ENCODE results near the gene BEND4. TPM values are rescaled to one million over a fixed set of nuclear protein-coding genes. Genes with fewer than 3 reads are reported as not detected.

The BEND4 gene
- total RNA-seq, 3 donors from 2014 or later = 0.14 to 0.51 (median 0.19) TPM

GRCh38 chr4:42083816-42084215 is 68.6 kb downstream of the BEND4 start:
- H3K4me1 ChIP-seq (ENCODE audit: low read depth) = no peaks in the 10 kb centered on the region
- no peak for ATAC-seq
- no peaks in the 10 kb centered on the region for H3K36me3 ChIP-seq (ENCODE audit: low read depth)
- no peak overlapping the region for H3K4me3 ChIP-seq
- no peak for TF ChIP-seq CTCF (IDR thresholded peaks at IDR 0.05)
- no peak for DNase-seq
- no peaks in the 10 kb centered on the region for H3K9me3 ChIP-seq
- intact Hi-C loops (cut with DNase I, micrococcal nuclease) = no loop called here

- intact Hi-C loops (cut with DNase I, micrococcal nuclease) = no loop called here
- ATAC-seq (no peak), DNase-seq (no peak)
- Histone ChIP-seq H3K36me3 (ENCODE audit: low read depth) (no peaks in the 10 kb centered on the region), H3K4me1 (ENCODE audit: low read depth) (no peaks in the 10 kb centered on the region), H3K9me3 (no peaks in the 10 kb centered on the region), H3K4me3 (no peak overlapping the region)
- no peak for TF ChIP-seq CTCF (IDR thresholded peaks at IDR 0.05)
Observed at GRCh38 chr4:42080306-42080705, 72.1 kb downstream of the BEND4 start.

GRCh38 chr4:42078184-42078801 is 74.2 kb downstream of the BEND4 start:
- no peak for TF ChIP-seq CTCF (IDR thresholded peaks at IDR 0.05)
- ATAC-seq = no peak
- intact Hi-C loops (cut with DNase I, micrococcal nuclease) = no loop called here

GRCh38 chr4:42074294-42074693 is 78.2 kb downstream of the BEND4 start:
- TF ChIP-seq CTCF (IDR thresholded peaks at IDR 0.05) = no peak
- Histone ChIP-seq H3K4me1 (ENCODE audit: low read depth) (no peaks in the 10 kb centered on the region), H3K36me3 (ENCODE audit: low read depth) (no peaks in the 10 kb centered on the region), H3K9me3 (no peaks in the 10 kb centered on the region), H3K4me3 (no peak overlapping the region)
- ATAC-seq = no peak
- intact Hi-C loops (cut with DNase I, micrococcal nuclease) = no loop called here
- no peak for DNase-seq

More at GRCh38 chr4:42078184-42078801, 74.2 kb downstream of the BEND4 start:
- Histone ChIP-seq H3K4me3 (no peak overlapping the region), H3K36me3 (ENCODE audit: low read depth) (no peaks in the 10 kb centered on the region), H3K9me3 (no peaks in the 10 kb centered on the region), H3K4me1 (ENCODE audit: low read depth) (no peaks in the 10 kb centered on the region)
- DNase-seq = no peak

GRCh38 chr4:42070463-42070862 is 82.0 kb downstream of the BEND4 start:
- TF ChIP-seq CTCF (IDR thresholded peaks at IDR 0.05) = no peak
- no peaks in the 10 kb centered on the region for H3K36me3 ChIP-seq (ENCODE audit: low read depth)
- no peak for DNase-seq

GRCh38 chr4:42067264-42067663 is 85.2 kb downstream of the BEND4 start:
- no peak for ATAC-seq
- H3K4me3 ChIP-seq = no peak overlapping the region
- no peak for DNase-seq
- H3K36me3 ChIP-seq (ENCODE audit: low read depth) = no peaks in the 10 kb centered on the region
- no peaks in the 10 kb centered on the region for H3K9me3 ChIP-seq
- H3K4me1 ChIP-seq (ENCODE audit: low read depth) = no peaks in the 10 kb centered on the region
- TF ChIP-seq CTCF (IDR thresholded peaks at IDR 0.05) = no peak
- intact Hi-C loops (cut with DNase I, micrococcal nuclease) = no loop called here

More at GRCh38 chr4:42070463-42070862, 82.0 kb downstream of the BEND4 start:
- ATAC-seq = no peak
- Histone ChIP-seq H3K4me1 (ENCODE audit: low read depth) (no peaks in the 10 kb centered on the region), H3K9me3 (no peaks in the 10 kb centered on the region), H3K4me3 (no peak overlapping the region)
- intact Hi-C loops (cut with DNase I, micrococcal nuclease) = no loop called here
